Medulla oblongata (tissue), 1 donor: Measurements from ENCODE around the gene ST6GALNAC3.
"Not testable (repeated sequence)": the region's sequence is repeated elsewhere in the genome, so short reads cannot be mapped to it uniquely, and the experiment has no call there.

Experiments
- DNase-seq: peaks from one replicate; pipeline ENCODE4 v3.0.0-alpha.2; 2015; ENCODE audit errors: extremely low spot score

ST6GALNAC3 gene

DNA sequence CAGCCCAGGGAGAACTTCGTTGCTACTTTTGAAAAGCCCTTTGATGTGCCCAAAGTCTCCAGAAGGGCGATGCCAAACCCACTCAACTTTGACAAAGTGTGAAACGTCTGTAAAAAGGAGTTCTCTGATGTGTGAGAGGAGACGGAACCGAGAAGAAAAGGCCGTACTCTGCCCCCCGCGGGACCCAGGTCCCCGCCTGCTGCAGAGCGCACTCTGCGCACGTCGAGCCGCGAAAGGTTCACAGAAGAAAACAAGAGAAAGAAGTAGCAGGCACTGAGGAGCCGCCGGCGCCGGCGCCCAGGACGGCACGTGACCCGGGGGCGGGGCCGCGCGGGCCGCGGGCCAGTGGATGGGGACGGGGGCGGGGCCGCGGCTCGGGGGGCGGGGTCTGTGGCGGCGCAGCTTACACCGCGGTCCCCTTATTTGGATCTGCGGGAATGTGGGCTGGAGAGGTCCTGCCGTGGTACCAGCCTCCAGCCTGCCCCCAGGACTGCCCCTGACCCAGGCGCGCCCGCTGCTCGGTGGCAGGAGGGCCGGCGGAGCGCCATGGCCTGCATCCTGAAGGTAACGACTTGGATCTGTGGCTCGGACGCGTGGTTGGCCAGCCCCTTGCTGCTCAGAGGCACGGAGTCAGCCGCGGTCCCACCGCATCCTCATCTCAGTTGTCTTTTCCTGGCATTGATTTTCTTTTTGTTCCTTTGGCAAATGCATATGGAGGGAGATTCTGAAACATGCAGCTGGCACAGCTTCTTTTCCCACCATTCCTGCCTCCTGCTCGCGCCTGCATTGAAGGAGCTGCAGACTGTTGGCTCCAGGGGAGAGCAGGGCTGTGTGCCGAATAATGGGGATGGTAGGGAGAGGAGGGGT is at the start of gene ST6GALNAC3:
ST6GALNAC3 (plus strand) TSS at position 426 of the 867 bp plus-strand sequence.
- peak; percentile 84 for DNase-seq

- DNase-seq, result no peak
Observed at GRCh38 chr1:76027341-76027740, 47.2 kb upstream of the ST6GALNAC3 start.

DNA sequence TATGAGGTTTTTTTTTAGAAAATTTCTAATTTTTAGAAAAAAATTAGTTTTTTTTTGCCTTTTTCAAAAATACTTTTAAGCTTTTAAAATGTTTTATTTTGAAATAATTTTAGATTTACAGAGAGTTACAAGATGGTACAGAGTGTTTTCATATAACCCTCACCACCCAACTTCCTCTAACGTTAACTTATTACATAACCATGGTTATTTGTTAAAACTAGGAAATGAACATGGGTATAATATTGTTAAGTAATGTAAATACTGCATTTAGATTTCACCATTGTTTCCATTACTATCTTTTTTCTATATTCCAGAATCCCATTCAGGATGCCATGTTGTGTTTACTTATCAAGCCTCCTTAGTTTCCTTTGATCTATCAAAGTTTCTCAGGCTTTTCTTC is 45.2 kb upstream of the ST6GALNAC3 start:
- DNase-seq, result no peak

DNA sequence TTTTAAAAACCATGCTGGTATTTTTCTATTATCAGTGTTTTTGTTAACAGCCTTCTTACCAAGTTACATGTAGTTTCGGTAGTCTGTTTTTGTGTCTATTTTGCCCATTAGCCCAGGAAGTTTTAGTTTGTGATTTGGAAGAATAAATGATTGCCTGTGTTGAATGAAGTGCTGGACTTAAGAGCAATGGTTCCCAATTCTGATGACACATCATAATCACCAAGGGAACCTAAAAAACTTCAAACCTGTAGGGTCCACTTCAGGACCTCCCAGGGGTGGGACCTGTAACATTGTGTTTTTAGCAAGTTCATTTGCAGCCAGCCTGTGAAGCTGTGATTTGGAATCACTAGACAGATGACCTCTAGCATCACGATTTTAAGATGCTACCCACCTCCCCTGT is 43.0 kb upstream of the ST6GALNAC3 start:
- DNase-seq, result no peak

GRCh38 chr1:76033800-76034475 is 40.6 kb upstream of the ST6GALNAC3 start:
- no peak for DNase-seq

- peak; percentile 48 for DNase-seq
Observed at GRCh38 chr1:76035053-76035452, 39.5 kb upstream of the ST6GALNAC3 start.

GRCh38 chr1:76037324-76037723 is 37.2 kb upstream of the ST6GALNAC3 start:
- DNase-seq, result no peak

DNA sequence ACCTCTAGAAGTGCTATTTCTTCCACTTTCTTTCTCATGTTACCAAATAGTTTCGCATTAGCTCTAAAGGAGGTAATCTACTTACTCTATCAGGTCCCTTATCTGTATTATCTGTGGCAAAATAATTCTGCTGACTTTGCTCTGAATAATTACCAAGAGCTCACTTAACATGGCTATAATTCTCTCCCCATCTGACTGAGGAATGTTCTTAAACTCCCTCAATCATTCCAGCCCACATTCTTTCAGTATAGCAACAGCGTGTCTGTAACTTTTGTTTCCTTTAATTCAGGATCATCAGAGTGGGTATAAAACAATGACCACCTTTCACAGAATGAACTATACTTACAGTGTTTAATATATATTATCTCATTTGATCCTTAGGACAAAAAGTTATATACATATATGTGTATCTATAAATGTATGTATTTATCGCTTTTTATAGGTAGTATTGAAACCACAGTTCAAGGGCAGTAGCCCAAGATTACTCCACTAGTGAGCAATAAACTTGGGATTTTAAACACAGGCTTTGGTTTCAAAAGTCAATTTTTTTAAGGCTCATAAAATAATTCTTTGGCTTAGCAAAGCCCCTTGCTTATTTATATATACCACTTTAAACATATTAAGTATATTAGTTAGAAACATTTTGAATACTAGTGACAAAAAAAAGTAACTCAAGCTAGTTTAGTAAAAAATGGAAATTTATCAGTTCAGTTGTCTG is 36.1 kb upstream of the ST6GALNAC3 start:
- no peak for DNase-seq

DNA sequence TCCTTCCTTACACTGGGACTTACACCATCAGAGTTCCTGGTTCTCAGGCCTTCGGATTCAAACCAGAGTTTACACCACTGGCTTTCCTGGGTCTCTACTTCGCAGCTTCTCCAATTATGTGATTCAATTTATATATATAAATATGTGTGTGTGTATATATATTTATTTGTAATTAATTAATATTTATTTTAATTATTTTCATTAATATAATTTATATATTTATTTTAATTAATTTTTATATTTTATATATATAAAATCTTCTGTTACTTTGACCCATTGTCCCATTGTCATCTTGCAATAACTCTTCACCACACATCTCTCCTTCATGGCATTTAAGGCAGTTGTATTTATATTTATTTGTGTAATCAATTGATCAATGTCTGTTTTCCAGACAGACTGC is 28.4 kb upstream of the ST6GALNAC3 start:
- DNase-seq, result no peak

- DNase-seq, result no peak
Observed at GRCh38 chr1:76048219-76048618, 26.3 kb upstream of the ST6GALNAC3 start.

GRCh38 chr1:76048926-76049325 is 25.6 kb upstream of the ST6GALNAC3 start:
- no peak for DNase-seq

GRCh38 chr1:76049498-76049897 is 25.0 kb upstream of the ST6GALNAC3 start:
- DNase-seq, result no peak

GRCh38 chr1:76050073-76050472 is 24.5 kb upstream of the ST6GALNAC3 start:
- not testable (repeated sequence) for DNase-seq

GRCh38 chr1:76053021-76053420 is 21.5 kb upstream of the ST6GALNAC3 start:
- DNase-seq, result peak; percentile 41

- DNase-seq, result no peak
Observed at GRCh38 chr1:76054359-76054758, 20.2 kb upstream of the ST6GALNAC3 start.

- DNase-seq, result no peak
Observed at GRCh38 chr1:76055987-76056386, 18.6 kb upstream of the ST6GALNAC3 start.

GRCh38 chr1:76059451-76059850 is 15.1 kb upstream of the ST6GALNAC3 start:
- DNase-seq, result peak; percentile 33

GRCh38 chr1:76065270-76065669 is 9.3 kb upstream of the ST6GALNAC3 start:
- no peak for DNase-seq

GRCh38 chr1:76066394-76066793 is 8.2 kb upstream of the ST6GALNAC3 start:
- no peak for DNase-seq

GRCh38 chr1:76068542-76068941 is 6.0 kb upstream of the ST6GALNAC3 start:
- no peak for DNase-seq

GRCh38 chr1:76068953-76069561 is 5.5 kb upstream of the ST6GALNAC3 start:
- no peak for DNase-seq

- DNase-seq, result no peak
Observed at GRCh38 chr1:76070538-76070937, 4.0 kb upstream of the ST6GALNAC3 start.
